Measurements from ENCODE around the gene DENND1A.

DENND1A gene

DNA sequence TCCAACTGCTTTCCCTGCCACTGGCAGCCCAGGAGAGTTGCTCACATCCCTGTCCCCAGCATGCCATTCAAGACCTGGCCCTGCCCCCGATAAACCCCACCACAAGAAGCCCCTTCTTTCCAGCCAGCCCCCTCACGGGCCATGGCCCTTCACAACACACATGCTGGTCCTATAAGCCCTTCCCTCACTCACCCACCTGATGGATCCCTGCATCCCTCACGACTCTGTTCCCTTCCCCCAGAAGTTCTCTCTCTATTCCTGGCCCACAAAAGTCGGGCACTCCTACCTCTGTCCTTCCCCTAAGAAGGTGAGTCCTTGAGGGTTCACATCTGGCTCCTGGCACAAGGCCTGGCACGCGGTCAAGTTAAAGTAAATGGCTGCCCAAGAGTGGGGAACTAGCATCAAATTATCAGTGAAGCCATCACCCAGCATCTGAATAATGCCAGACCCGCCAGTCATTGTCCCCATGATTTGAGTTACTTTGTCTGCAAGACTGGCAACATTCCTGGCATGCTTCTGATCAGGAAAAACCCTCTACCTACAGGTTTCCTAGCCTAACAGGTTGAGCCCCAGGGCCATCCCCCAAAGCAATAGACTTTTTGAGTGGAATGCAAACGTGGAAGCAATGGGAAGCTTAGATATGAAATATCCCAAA, 508.0 kb downstream of the DENND1A start:
- DNase-seq (ENCODE audit: extremely low read depth in 1 of 2, low read depth in 1 of 2): no peak

DNA sequence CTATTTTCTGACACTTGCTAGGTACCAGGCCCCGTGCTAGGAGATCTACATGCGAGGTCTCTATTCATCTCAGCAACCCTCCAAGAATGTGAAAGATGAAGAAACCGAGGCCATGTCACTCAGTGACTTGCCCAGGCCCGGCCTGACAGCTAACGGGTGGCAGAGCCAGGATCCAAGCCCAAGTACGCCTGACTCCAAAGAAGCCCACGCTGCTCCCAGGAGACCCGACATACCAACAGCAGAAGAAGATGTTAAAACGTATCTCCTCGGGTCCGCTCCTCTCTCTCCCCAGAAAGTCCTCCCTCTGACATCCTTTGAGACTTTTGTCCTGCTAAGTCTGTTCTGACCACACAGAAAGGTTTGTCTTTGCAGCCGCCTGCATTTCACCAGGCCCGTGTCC, 508.7 kb downstream of the DENND1A start:
- no peak for DNase-seq (ENCODE audit: extremely low read depth in 1 of 2, low read depth in 1 of 2)

DNA sequence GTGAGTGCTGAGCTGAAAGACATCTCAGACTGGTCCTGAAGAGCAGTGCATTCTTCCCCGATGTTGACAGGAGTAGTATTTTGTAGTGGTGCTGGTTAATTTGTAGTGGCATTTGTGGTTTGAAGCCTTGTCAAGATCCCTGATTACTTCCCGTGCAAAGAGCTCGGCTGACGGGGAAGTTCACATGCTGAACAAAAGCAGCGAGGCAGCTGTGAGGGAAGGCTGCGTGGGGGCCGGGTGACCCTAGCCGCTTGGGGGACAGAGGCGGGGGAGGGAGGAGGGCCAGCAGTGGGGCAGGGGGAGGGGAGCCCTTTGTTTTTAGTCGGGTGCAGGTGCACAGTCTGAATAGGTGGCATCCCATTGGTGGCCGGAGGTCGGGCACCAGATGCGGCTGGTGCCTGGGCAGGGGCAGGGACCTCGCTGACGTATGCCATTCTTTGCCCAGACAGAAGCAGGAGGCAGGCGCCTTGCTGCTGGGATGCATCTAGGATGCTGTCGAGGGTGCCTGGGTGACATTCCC, 509.3 kb downstream of the DENND1A start:
- no peak for DNase-seq (ENCODE audit: extremely low read depth in 1 of 2, low read depth in 1 of 2)

DNA sequence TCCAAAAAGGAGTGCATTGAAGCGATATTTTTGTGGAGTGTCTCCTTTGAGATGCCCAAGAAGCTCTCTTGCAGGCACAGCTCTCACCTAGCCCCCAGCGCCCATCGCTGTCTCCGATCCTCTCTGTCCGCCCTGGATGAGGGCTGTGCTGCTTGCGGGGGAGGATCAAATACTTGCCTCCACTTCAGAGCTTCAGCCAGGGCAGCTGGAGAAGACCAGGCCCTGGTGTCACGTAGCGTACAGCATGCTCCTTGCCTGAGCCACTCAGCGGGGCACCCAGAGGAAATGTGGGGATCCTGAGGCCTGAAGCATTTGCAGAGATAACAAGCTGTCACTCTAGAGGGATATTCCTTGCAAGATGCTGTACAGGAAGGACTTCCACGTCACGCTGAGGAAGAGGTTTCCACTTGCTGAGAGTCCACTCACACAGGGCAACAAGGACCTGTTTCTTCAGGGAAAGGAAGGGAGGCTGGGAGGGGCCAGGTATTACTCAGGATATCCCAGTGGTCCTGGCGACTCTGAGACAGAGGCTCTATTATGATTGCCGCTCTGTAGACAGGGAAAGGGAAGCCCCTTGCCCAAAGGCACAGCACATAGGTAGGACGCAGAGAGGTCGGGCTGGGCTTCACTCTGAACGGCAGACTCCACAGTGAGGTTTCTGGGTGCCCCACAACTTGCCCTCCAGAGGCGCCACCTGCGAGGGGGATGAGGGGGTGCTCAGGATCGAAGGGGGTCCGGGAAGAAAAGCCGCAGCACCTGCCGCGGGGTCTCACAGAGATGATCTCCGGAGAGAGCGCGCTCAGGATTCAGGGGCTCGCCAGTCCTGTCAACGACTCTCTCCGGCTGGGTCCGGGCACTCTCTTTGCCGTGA, 510.0 kb downstream of the DENND1A start:
- no peak for DNase-seq (ENCODE audit: extremely low read depth in 1 of 2, low read depth in 1 of 2)

DNA sequence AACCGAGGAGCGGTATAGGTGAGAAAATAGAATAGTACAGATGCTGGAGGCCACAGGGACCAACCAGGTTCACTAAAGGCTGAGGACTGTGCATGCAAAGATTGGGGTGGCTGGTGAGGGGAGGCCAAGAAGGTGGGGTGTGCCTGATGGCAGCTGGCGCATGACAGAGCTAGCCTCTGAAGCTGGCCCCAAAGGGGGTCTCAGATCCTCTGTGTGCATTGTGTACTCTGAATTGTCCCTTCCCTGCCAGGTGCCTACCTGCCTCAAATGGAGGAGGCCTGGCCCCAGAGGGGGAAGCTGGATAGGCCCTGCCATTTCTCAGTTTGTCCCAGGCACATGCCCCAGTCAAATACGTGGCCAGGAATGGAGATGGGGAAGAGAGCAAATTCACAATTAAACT, 510.8 kb downstream of the DENND1A start:
- no peak for DNase-seq (ENCODE audit: extremely low read depth in 1 of 2, low read depth in 1 of 2)

DNA sequence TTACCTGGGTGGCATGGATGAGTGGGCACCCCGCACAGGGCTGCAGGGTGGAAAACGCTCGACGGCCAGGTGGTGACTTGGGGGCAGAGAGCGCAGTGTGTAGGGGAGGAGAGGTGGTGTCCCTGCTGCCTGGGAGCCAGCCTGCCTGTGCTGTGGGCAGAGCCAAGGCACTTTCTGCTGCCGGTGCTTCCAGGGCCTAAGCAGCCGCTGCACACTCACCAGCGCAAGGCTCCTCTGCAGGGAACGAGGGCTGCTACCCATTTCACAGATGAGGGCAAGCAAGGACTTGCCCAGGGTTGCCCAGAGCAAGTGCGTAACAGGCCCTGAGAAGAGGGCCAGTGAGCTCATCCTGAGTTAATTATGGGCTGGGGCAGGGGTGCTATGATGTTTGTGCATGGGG, 511.4 kb downstream of the DENND1A start:
- no peak for DNase-seq (ENCODE audit: extremely low read depth in 1 of 2, low read depth in 1 of 2)

DNA sequence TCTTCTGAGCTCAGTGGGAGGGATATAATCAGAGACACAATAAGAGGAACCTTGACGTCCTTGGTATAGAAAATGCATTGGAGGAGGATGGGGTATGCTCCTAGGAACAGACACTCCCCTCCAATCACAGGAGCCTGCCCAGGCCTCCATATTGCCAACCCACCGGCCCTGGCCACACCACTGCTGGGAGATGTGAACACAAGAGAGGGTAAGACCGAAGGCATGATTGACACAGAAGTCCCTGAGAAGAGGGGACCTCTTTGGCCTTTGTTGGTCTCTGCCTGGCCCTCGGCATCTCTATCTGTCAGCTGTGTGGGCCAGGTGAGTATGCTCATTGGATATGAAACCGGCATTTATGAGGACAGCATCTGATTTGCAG, 511.9 kb downstream of the DENND1A start:
- no peak for DNase-seq (ENCODE audit: extremely low read depth in 1 of 2, low read depth in 1 of 2)

DNA sequence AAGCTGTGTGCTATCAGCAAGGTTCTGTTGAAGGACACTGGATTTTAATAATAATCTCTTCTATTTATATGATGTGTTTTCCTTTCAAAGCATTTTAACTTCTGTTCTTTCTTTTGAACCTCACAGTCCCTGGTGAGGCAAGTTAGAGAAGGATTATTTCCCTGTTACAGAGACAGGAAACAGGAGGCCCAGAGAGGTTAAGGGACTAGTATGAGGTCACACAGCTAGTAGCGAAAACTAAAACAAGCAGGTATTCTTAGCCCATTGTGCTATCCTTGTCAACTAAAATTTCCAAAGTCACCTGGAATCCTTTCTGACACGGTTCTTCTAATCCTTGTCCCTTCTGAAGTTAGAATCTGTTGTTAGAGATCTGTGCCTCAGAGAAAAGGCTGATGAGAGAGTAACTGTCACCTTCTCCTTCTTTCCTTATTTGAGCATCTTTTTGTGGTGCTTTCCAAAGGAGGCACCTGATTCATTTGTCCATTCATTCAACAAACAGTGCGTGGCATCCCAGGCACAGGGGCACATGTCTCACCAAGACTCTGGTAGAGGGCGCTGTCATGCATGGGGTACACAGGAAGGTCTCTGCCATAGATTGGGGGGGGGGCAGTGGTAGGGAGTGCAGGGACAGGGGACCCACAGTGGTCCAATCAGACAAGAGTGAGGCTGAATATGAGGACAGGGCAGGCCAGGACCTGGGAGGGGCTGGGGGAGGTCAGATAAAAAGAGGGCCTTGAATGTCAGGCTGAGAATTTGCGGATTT, 512.5 kb downstream of the DENND1A start:
- no peak for DNase-seq (ENCODE audit: extremely low read depth in 1 of 2, low read depth in 1 of 2)

DNA sequence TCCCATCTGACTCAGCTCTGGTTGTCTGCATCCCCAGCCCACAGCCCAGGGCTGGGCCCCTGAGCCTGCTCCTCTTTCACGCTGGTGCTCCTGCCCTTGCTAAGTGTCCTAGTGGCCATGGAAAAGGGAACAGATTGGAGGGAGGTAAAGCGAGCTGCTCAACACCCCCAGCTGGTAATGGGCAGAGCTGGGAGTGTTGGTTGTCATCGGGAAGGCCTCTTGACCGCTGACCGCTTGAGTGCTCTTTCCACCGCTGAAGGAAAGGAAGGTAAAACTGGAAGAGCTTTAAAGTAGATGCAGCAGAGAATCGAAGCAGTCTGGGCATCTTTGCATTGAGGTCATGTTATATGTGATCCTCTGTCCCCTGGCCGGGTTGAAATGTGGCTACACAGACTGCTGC, 513.8 kb downstream of the DENND1A start:
- no peak for DNase-seq (ENCODE audit: extremely low read depth in 1 of 2, low read depth in 1 of 2)

DNA sequence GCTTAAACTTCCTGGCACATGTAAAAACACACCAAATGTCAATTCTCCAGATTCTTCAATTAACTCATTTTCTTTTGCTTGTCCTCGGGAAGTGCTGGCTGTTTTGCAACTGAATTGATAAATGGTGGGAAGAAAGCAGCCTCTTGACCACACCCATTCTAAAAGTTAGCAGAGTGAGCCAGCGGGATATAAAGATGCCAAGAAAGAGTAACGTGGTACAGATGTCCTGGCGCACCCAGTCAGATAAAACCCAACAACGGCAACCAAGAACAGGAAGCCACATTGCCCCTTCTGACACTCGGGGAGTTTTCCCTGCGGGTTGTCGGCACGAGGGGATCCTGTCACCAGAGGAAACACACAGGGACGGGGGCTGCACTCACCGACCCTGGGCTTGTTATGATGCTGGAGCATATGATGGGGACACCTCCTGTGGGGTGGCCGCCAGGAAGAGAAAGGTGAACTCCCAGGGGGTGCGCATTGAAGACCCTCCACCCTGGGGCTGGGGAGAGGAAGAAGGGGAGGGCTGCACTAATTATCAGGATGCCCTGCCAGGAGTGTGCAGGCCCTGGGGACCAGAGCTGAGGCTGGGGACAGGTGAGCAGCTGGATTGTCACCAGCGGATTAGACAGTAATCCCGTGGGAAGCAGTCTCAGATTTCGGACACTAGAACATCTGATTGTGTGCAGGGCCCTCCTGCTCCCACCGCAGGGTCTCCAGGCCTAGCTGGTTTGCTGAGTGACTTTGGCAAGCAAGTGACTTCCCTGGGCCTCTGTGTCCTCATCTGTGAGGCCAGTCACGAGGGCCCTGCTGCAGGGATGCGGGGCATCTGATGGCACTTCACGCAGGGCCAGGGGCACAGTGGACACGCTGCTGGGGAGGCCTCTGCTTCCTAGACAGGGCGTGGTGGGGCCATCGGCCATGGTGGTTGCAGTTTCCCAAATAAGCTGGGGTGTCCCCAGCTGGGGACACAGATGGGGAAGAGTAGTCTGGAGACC, 514.7 kb downstream of the DENND1A start:
- DNase-seq (ENCODE audit: extremely low read depth in 1 of 2, low read depth in 1 of 2): no peak

DNA sequence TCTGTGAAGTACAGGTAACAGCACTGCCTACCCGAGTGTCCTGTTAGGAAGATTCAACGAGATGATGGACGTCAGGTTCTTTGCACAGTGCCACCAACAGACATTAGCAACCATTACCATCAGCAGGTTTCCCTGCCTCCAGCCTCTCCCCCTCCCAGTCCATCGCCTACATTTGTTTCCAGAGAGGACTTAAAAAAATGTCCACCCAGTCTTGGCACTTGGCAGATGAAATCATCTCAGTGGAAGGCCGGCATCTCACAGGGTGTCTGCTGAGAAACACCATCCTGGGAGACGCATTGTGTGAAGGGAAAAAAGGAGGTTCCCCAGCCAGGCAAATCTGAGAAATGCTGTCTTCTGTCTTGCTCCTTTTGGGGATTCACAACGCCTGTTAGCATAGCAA, 515.7 kb downstream of the DENND1A start:
- no peak for DNase-seq (ENCODE audit: extremely low read depth in 1 of 2, low read depth in 1 of 2)

DNA sequence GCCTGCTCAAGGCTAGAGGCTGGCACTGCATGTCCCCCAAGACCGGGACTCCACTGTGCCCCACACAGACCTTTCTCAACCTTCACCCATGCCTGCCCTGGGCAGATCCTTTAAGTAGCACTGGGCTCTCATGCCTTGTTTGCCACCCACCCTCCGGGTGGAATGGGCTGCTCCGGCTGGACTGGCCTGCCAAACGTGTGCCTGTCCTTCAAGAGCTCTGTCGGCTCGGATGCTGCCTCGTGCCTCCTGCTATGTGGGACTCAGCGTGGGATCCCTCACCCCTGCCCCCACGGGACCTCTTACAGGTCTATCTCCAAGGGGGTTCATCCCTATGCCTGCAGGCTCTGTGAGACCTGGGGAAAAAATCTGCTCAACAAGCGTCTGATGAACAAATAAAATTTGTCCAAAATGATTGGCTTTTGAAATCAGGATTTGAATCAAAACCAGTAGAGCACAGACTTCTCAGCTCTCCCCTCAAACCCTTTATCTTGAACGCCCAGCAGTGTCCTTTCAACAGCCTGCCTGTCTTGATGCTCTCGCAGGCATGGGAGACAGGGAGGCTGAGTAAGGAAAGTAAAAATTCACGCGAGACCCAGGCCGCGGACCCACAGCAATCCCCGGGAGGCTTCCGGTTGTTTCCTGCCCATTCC, 517.6 kb downstream of the DENND1A start:
- no peak for DNase-seq (ENCODE audit: extremely low read depth in 1 of 2, low read depth in 1 of 2)

DNA sequence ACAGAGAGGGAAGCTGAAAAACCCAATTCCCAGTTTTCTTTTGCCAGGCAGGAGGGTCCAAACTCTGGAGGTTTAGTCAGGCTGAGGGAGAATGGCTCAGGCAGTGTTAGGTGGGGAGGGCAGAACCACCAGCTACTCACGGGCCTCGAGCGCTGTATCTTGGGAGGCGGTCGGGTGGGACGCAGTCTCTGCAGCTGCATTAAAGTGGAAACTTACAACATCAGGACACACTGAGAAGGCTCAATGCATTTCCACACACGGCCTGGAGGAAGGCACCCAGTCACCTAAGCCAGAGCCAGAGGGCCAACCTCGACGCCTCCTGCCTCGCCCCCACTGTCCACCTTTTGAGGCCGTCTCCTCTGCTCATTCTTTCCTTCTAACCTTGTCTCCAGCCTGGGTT, 518.3 kb downstream of the DENND1A start:
- no peak for DNase-seq (ENCODE audit: extremely low read depth in 1 of 2, low read depth in 1 of 2)

DNA sequence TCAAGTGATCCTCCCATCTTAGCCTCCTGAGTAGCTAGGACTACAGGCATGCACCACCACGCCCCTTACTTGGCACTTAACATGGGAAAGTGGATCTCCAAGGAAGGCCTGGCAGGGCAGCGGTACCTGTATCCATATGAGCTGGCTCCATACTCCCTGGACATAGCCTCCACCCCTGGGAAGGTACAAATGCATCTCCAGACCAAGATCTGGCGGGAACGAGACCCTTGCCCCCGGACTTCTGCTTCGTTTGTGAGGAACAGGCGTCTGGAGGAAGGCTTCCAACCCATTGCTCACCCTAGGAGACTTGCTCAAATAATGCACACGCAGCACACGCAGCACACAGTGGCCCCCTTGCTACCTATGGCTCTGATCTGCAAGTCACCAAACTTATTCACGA, 518.7 kb downstream of the DENND1A start:
- no peak for DNase-seq (ENCODE audit: extremely low read depth in 1 of 2, low read depth in 1 of 2)

DNA sequence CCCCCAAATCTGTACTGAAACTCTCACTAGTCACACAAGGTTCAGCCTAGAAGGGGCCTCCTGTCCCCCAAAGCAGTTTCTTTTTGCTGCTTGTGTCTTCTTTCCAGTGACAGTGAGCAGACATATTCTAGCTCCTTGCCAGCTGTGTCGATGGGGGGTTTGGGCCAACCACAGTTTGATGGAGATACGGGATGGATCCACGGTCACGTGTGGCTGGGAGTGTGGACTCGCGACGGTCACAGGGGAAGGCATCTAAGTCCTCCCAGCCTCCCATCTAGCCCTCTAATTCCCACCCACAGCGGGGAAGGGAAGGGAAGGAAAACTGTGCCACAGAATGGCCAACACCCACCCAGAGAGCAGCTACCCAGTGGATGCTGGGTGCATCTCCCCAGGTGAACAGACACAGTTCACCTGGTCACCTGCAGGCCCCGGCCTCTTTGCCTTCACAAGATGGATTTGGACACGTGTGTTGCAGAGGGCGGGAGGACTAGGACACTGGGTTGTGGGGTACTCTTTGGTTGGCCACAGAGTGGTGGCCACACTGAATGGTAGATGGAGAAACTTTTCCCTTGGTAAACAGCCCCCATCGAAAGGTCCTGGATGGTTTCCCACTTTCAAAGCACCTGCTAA, 519.5 kb downstream of the DENND1A start:
- no peak for DNase-seq (ENCODE audit: extremely low read depth in 1 of 2, low read depth in 1 of 2)

DNA sequence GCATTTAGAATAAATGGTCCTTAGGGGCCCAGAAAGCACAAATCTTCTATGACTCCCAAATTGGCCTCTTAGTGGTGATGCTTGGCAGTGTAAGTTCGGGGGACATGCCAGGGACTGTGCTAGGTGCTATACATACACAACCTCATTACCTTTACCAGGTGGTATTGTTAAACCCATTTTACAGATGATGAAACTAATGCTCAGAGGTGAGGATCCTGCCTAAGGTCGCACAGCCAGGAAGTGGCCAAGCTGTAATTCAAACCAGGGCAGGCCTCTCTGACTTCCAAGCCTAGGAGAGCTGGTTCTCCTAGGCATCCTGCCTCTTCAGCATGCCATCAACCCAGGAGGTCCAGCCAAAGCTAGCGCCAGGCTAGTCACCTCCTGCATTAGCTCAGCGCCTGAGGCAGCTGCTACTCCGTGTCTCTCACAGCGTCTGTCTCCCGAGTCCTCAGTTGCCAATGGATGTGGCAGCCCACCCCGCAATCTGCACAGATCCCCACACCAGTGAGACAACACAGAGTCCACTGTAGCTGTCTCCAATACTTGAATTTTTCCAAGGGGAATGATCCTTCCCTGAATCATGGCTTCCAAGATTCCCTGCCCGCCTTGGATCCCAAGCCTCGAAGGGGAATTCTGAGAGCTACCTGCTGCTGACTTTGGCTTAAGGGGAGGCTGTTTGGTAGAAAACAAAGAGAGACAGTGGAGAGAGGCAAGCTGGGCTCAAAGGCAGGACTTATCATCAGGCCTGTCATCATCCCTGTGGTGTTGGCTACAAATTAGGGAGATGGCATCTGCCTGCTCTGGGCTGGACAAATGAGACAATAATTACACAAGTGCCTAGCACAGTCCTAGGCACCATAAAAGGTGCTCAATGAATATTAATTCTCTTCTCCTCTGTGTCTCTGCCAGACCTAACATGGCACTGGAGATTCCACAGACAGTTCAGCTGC, 521.3 kb downstream of the DENND1A start:
- no peak for DNase-seq (ENCODE audit: extremely low read depth in 1 of 2, low read depth in 1 of 2)

DNA sequence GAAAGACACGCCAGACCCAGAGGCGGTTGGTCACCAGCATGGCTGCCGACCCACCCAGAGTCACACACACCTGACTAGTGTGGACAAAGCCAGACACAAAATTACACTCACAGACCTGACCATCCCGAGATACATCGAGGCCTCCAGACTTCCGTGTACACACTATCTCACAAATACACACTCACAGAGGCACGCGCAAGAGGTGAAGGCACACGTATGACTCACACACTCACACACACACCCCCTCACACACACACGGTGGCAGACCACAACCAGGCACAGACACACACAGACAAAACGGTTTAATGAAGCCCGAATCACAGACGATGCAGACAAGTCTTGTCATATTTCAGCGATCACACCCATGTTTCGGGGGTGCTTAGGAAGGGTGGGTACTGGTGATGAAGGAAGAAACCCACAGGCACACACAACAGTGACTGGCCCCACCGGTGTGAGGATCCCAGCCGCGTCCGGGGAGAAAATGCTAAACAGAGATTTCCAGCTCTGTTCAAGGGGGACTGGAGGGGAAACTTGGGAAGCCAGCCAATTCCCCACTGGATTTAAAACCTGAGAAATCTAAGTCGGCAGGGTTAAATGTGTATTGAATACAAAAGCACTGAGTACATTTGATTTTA, 522.6 kb downstream of the DENND1A start:
- DNase-seq (ENCODE audit: extremely low read depth in 1 of 2, low read depth in 1 of 2): no peak

DNA sequence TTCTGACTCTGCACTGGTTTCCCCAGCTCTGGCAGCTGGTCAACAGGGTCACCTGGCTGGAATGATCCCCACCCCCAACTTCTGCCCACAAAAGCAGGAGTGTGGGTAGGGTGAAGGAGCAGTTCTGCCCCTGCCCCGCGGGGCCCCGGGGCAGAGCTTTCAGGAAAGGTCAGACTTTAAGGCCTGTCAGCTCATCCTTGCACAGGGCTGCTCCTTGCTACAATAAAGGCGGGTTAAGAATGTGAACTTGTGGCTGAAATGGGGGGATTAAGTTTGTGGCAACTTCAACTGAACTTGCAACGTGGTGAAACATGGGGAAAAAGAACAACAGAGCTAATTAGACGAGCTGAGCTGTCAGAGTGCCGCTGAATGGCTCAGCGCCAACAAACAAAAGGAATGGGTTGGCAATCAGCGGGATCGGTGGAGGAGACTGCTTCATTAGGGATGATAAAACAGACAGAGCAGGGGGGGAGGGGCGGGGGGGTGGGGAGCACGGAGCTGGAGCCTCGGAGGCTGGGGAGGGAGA, 523.2 kb downstream of the DENND1A start:
- DNase-seq (ENCODE audit: extremely low read depth in 1 of 2, low read depth in 1 of 2): no peak
